Panc1 (cell line): ENCODE data around the gene ZNF593. TPM values are rescaled to one million over a fixed set of nuclear protein-coding genes. Genes with fewer than 3 reads are reported as not detected.

Source experiments
- ATAC-seq: fragments of 200-7000 bp; cut with Tn5 transposase; 2 replicates; pipeline ENCODE4 v1.9.1; 2020; ENCODE audit warnings: mild to moderate bottlenecking, moderate library complexity
- BruUV-seq: library from RNA; stranded (reverse); fragments of 400-500 nt; replicated peaks from 2 replicates; lab custom pipeline; 2021; lab: Mats Ljungman, UMichigan
- CTCF ChIA-PET: fragments of 300-600 bp; sonication (Branson Sonifier 250); formaldehyde crosslinking; loops from one replicate; lab custom pipeline; 2022; ENCODE audit warnings: antibody characterized with exemption; lab: Charles Lee
- POLR2A ChIA-PET: fragments of 300-600 bp; sonication (Branson Sonifier 250); formaldehyde crosslinking; loops from one replicate; lab custom pipeline; 2022; ENCODE audit warnings: antibody characterized with exemption; lab: Charles Lee
- DNase-seq: peaks from one replicate; pipeline ENCODE4 v3.0.0-alpha.2; 2010; ENCODE audit warnings: low read depth, low spot score
- H3K27ac ChIP-seq: 2 replicates; pipeline ENCODE4 v1.5.1; 2011; ENCODE audit warnings: mild to moderate bottlenecking, low read length, inconsistent platforms
- H3K27me3 ChIP-seq: fragments of 200-500 bp; sonication (Bioruptor generic); 2 replicates; pipeline ENCODE4 v1.6.0; 2014; ENCODE audit warnings: low read length, inconsistent platforms; ENCODE audit not compliant: control insufficient read depth, insufficient read depth
- H3K36me3 ChIP-seq: fragments of 200-500 bp; sonication (Bioruptor generic); 2 replicates; pipeline ENCODE4 v1.5.1; 2014; ENCODE audit warnings: inconsistent platforms, mild to moderate bottlenecking, low read length, moderate library complexity; ENCODE audit not compliant: control insufficient read depth, insufficient read depth
- H3K4me1 ChIP-seq: 2 replicates; pipeline ENCODE4 v1.5.1; 2011; ENCODE audit warnings: inconsistent platforms, mild to moderate bottlenecking, low read length, moderate library complexity; ENCODE audit not compliant: control insufficient read depth, insufficient read depth
- H3K4me3 ChIP-seq, 2 experiments: 2 replicates each; pipeline ENCODE4 v1.5.1; 2011 to 2012; ENCODE audit warnings: low read depth in 2 of 2, low read length in 2 of 2, mild to moderate bottlenecking in 2 of 2, inconsistent platforms in 1 of 2, moderate library complexity in 1 of 2
- H3K9me3 ChIP-seq: fragments of 200-500 bp; sonication (Bioruptor generic); 2 replicates; pipeline ENCODE4 v1.5.1; 2014; ENCODE audit warnings: low read depth, mild to moderate bottlenecking, inconsistent platforms, low read length, moderate library complexity; ENCODE audit not compliant: control insufficient read depth, insufficient read depth
- POLR2AphosphoS5 ChIP-seq: IDR thresholded peaks from 2 replicates; pipeline ENCODE4 v1.6.1; 2012; ENCODE audit warnings: mild to moderate bottlenecking, low read depth, low read length, moderate library complexity
- REST ChIP-seq, 2 experiments: IDR thresholded peaks; 2 replicates each; pipeline ENCODE4 v1.6.1; 2011 to 2012; ENCODE audit warnings: low read depth in 2 of 2, control low read depth in 1 of 2, low read length in 1 of 2, mild to moderate bottlenecking in 1 of 2, moderate library complexity in 1 of 2; ENCODE audit not compliant: insufficient read depth in 1 of 2
- SIN3A ChIP-seq: IDR thresholded peaks from 2 replicates; pipeline ENCODE4 v1.6.1; 2012; ENCODE audit warnings: low read depth, mild to moderate bottlenecking, low read length, moderate library complexity, borderline replicate concordance; ENCODE audit not compliant: insufficient read depth
- TCF7L2 ChIP-seq: IDR thresholded peaks from 2 replicates; pipeline ENCODE4 v1.6.1; 2011; ENCODE audit warnings: mild to moderate bottlenecking, low read depth, low read length, inconsistent platforms
- in situ Hi-C: cut with HindIII; loops from 2 replicates; pipeline ENCODE4 v1.10.0; 2016; ENCODE audit warnings: low sequenced_read_pairs, low pct_unique_long_range_greater_than_20kb
- intact Hi-C: fragments of 100-400 bp; cut with micrococcal nuclease; formaldehyde crosslinking; loops from one replicate; pipeline ENCODE4 v1.10.0; 2022; ENCODE audit not compliant: unreplicated experiment
- total RNA-seq: library from RNA; stranded (reverse); gene quantifications from one replicate; pipeline ENCODE4 v1.2.1, GENCODE V29; 2021; ENCODE audit not compliant: unreplicated experiment
- TF ChIP-seq, protein P1 (sequence below): fragments of 450-650 bp; IDR thresholded peaks from 2 replicates; pipeline ENCODE4 v1.5.1; 2017; ENCODE audit warnings: mild to moderate bottlenecking

Gene ZNF593
- total RNA-seq, 1 experiment from 2014 or later: 108 TPM

- ATAC-seq (no peak), DNase-seq (no peak)
- Histone ChIP-seq H3K27ac (peak overlapping the region; percentile 80; the same call in 1 of the 2 replicates), H3K9me3 (no peaks in the 10 kb centered on the region), H3K27me3 (no peaks in the 10 kb centered on the region), H3K4me3 (no peak overlapping the region), H3K4me1 (peaks cover 36% of the 10 kb centered on the region), H3K36me3 (no peaks in the 10 kb centered on the region)
- ChIA-PET CTCF (no interaction called here), POLR2A (interaction anchor here (0.7 kb wide), 1 partner anchor 16 kb away, joined by 3 read pairs; no protein-coding TSS in a partner anchor)
- BruUV-seq: no TSS peak
- TF ChIP-seq TCF7L2 (no peak), SIN3A (no peak), REST (IDR thresholded peaks at IDR 0.05; ENCODE audit: insufficient read depth in 1 of 2, low read depth in 2 of 2, low read length in 1 of 2) (no peak)
- TF ChIP-seq, protein P1, sequence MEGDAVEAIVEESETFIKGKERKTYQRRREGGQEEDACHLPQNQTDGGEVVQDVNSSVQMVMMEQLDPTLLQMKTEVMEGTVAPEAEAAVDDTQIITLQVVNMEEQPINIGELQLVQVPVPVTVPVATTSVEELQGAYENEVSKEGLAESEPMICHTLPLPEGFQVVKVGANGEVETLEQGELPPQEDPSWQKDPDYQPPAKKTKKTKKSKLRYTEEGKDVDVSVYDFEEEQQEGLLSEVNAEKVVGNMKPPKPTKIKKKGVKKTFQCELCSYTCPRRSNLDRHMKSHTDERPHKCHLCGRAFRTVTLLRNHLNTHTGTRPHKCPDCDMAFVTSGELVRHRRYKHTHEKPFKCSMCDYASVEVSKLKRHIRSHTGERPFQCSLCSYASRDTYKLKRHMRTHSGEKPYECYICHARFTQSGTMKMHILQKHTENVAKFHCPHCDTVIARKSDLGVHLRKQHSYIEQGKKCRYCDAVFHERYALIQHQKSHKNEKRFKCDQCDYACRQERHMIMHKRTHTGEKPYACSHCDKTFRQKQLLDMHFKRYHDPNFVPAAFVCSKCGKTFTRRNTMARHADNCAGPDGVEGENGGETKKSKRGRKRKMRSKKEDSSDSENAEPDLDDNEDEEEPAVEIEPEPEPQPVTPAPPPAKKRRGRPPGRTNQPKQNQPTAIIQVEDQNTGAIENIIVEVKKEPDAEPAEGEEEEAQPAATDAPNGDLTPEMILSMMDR: no peak
- in situ Hi-C loops (no loop called here), intact Hi-C loops (no loop called here)
These were observed 44.3 kb upstream of the ZNF593 start for GRCh38 chr1:26125382-26125781.

DNA sequence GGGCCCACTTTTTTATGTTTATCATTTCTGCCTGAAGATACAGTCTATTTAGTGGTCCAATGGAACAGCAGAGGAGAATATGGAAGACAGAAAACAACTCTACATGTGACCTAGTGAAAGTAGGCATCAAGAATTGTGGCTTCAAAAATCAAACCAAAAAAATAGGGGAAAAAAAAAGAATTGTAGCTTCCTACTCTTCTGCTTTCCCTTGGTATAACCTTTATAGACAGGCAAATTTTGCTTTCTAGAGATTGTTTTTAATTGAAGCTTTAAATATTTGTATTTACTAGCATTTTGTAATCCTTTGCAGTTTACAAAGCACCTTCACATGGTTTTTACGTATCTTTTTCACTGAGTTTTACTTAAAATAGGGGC lies 43.8 kb upstream of the ZNF593 start:
- peak overlapping the region in 1 of 2 experiments; percentile 10; a peak in 1 of 4 replicates for H3K4me3 ChIP-seq
- TF ChIP-seq, protein P1: no peak
- no peak for TF ChIP-seq SIN3A
- TF ChIP-seq TCF7L2: no peak
- TF ChIP-seq REST (IDR thresholded peaks at IDR 0.05; ENCODE audit: insufficient read depth in 1 of 2, low read depth in 2 of 2, low read length in 1 of 2): no peak
- no peak for TF ChIP-seq POLR2AphosphoS5
- H3K36me3 ChIP-seq: no peaks in the 10 kb centered on the region
- DNase-seq (no peak), ATAC-seq (no peak)
- BruUV-seq: no TSS peak
- peaks cover 36% of the 10 kb centered on the region for H3K4me1 ChIP-seq
- H3K27ac ChIP-seq: peak overlapping the region; percentile 80
- H3K9me3 ChIP-seq: no peaks in the 10 kb centered on the region
- POLR2A ChIA-PET: interaction anchor here (0.6 to 0.7 kb wide), 2 partner anchors 82 to 125 kb away, joined by 3 to 5 read pairs; no protein-coding TSS in a partner anchor
- CTCF ChIA-PET: no interaction called here
- in situ Hi-C loops (no loop called here), intact Hi-C loops (no loop called here)
- no peaks in the 10 kb centered on the region for H3K27me3 ChIP-seq
